K562 (cell line): ENCODE results near the gene TMA7B. TPM values are rescaled to one million over a fixed set of nuclear protein-coding genes. Genes with fewer than 3 reads are reported as not detected.

Source experiments
- ADNP ChIP-seq: fragments of 200-800 bp; sonication (Bioruptor generic); IDR thresholded peaks from 2 replicates; pipeline ENCODE4 v1.6.1; 2016; ENCODE audit warnings: missing genetic modification characterization, missing compliant biosample characterization
- BCOR ChIP-seq: fragments of 450-650 bp; IDR thresholded peaks from 2 replicates; pipeline ENCODE4 v1.6.1; 2016
- ELK1 ChIP-seq: sonication (generic); formaldehyde crosslinking; IDR thresholded peaks from 2 replicates; pipeline ENCODE4 v1.8.1; 2022; ENCODE audit warnings: missing genetic modification reagents
- HDAC2 ChIP-seq: fragments of 450-650 bp; IDR thresholded peaks from 2 replicates; pipeline ENCODE4 v1.6.1; 2016; ENCODE audit warnings: mild to moderate bottlenecking
- KDM4B ChIP-seq, 2 experiments: fragments of 450-650 bp in 1 of 2; sonication (generic) in 1 of 2; IDR thresholded peaks; 2 replicates each; pipeline ENCODE4 v1.6.1; 2016 to 2017; ENCODE audit warnings: borderline replicate concordance in 2 of 2, antibody characterized with exemption in 1 of 2, low read depth in 1 of 2, mild to moderate bottlenecking in 1 of 2
- MECOM ChIP-seq: fragments of 250-450 bp; sonication (Bioruptor Pico); IDR thresholded peaks from 2 replicates; pipeline ENCODE4 v1.8.0; 2022; ENCODE audit warnings: inconsistent platforms
- POLR2G ChIP-seq: fragments of 200-400 bp; formaldehyde crosslinking; IDR thresholded peaks from 2 replicates; pipeline ENCODE4 v1.6.1; 2017; ENCODE audit warnings: low read depth, mild to moderate bottlenecking, antibody characterized with exemption, low read length, moderate library complexity
- PRDM10 ChIP-seq: fragments of 450-650 bp; IDR thresholded peaks from 2 replicates; pipeline ENCODE4 v1.6.1; 2018; ENCODE audit not compliant: partially characterized antibody
- RBM39 ChIP-seq: fragments of 200-400 bp; formaldehyde crosslinking; optimal IDR thresholded peaks from 2 replicates; pipeline ENCODE3; 2018; ENCODE audit warnings: low read depth, low read length
- RCOR1 ChIP-seq, 2 experiments: IDR thresholded peaks; 2 replicates each; pipeline ENCODE4 v1.6.1; 2012; ENCODE audit warnings: low read depth in 2 of 2, low read length in 2 of 2, borderline replicate concordance in 1 of 2, improper control_type of control experiment in 1 of 2
- SMARCA5 ChIP-seq: fragments of 450-650 bp; IDR thresholded peaks from 2 replicates; pipeline ENCODE4 v1.6.1; 2016
- SNRNP70 ChIP-seq: fragments of 200-400 bp; formaldehyde crosslinking; optimal IDR thresholded peaks from 2 replicates; pipeline ENCODE3; 2017; ENCODE audit warnings: low read depth, low read length
- SREBF1 ChIP-seq: fragments of 150-350 bp; IDR thresholded peaks from 2 replicates; pipeline ENCODE4 v1.6.1; 2014; ENCODE audit warnings: antibody characterized with exemption, low read depth, low read length, borderline replicate concordance
- TAF9B ChIP-seq: fragments of 450-650 bp; IDR thresholded peaks from 2 replicates; pipeline ENCODE4 v1.6.1; 2018; ENCODE audit warnings: mild to moderate bottlenecking; ENCODE audit not compliant: partially characterized antibody
- ZNF134 ChIP-seq: fragments of 250-450 bp; sonication (Bioruptor Pico); conservative IDR thresholded peaks from 2 replicates; pipeline ENCODE4 v1.4.0; 2020
- ZNF696 ChIP-seq: fragments of 250-450 bp; sonication (Bioruptor Pico); conservative IDR thresholded peaks from 2 replicates; pipeline ENCODE4 v1.4.0; 2020; ENCODE audit warnings: mild to moderate bottlenecking, moderate library complexity
- polyA plus RNA-seq, 8 experiments: library from polyadenylated mRNA; depleted of rRNA in 4 of 8; stranded (reverse) in 5 of 8; unstranded in 3 of 8; fragments of >200 nt; fragmentation: Nextera tagmentation in 2 of 8; fragmentation: Illumina TruSeq in 1 of 8; extraction: Ambion mirVana in 2 of 8; extraction: Trizol in 1 of 8; gene quantifications; 2 replicates each; pipeline versions ENCODE4 v1.2.1 to v1.2.3, GENCODE V29; 2011 to 2014; ENCODE audit warnings: inconsistent platforms in 1 of 8, missing spikeins in 1 of 8
- total RNA-seq, 7 experiments: library from RNA; depleted of rRNA in 6 of 7; stranded (reverse); fragments of >200 nt in 6 of 7; fragmentation: Illumina TruSeq in 2 of 7; extraction: Trizol in 2 of 7; gene quantifications; 2 replicates each; pipeline versions ENCODE4 v1.2.1 to v1.2.3, GENCODE V29; 2011 to 2021; ENCODE audit warnings: low replicate concordance in 1 of 7
- TF ChIP-seq, protein P1 (sequence below), 3 experiments: fragments of 200-800 bp in 1 of 3; sonication (Bioruptor generic) in 1 of 3; sonication (generic) in 1 of 3; formaldehyde crosslinking in 1 of 3; IDR thresholded peaks; 2 replicates each; pipeline versions ENCODE4 v1.6.1 to v1.8.0; 2016 to 2022; ENCODE audit warnings: mild to moderate bottlenecking in 2 of 3, missing compliant biosample characterization in 2 of 3, missing genetic modification characterization in 2 of 3, missing genetic modification reagents in 1 of 3
- TF ChIP-seq, protein P2 (sequence below), 2 experiments: fragments of 450-650 bp; conservative IDR thresholded peaks; 2 replicates each; pipeline ENCODE4 v1.6.1; 2017; ENCODE audit warnings: mild to moderate bottlenecking in 2 of 2, moderate library complexity in 2 of 2
- TF ChIP-seq, protein P3 (sequence below): sonication (generic); formaldehyde crosslinking; IDR thresholded peaks from 2 replicates; pipeline ENCODE4 v1.8.0; 2022; ENCODE audit warnings: missing genetic modification reagents, mild to moderate bottlenecking, moderate library complexity, borderline replicate concordance

Gene TMA7B
- total and polyA plus RNA-seq, 9 of the 15 experiments (the other 6 are each of a cell fraction or from before 2014, with no cell fraction given), result 5.6 to 14.2 (median 11.8) TPM

DNA sequence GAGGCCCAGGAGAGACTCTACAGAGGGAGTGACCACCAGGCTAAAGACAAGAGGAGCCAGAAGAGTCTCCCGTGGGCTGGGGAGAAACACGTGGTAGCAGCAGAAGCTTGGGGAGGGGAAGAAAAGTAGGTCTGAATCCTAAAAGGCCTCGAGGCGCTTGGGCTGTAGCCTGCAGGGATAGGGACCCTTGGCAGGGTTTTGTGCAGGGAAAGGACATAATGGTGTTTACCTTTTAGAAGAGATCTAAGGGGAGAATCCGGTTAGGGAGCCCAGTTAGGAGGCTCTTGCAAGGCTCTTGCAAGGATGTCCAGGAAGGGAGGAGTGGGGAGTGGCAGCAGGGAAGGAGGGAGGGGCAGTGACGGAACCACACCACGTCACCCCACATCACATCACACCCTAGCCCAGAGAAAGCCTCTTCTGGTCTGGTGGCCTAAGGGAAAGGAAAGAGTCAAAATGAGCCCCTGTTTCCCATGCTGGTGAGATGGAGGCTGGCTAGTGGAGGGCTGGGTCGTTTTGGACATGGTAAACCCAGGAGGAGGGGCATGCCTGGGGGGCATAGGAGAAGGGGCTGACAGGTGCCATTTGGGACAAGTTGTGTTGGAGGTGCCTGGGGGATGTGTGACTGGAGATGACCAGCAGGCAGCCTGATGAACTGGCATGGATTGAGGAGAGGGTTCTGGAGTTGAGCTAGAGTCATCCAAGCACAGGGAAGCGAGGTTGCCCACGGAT lies 28.4 kb downstream of the TMA7B start (continued):
- TF ChIP-seq ELK1 (CRISPR knock-in tag) (no peak), TAF9B (peak; percentile 16), ZNF134 (CRISPR knock-in tag) (no peak), BCOR (no peak), MECOM (CRISPR knock-in tag) (no peak), POLR2G (no peak), KDM4B (IDR thresholded peaks at IDR 0.05; ENCODE audit: borderline replicate concordance in 2 of 2, low read depth in 1 of 2) (no peak), ADNP (tag) (no peak), SNRNP70 (no peak), SMARCA5 (no peak), RBM39 (no peak), PRDM10 (no peak), HDAC2 (no peak), ZNF696 (no peak), SREBF1 (0 out of 2 replicates have a peak, but pooled peaks have one; percentile 60), RCOR1 (IDR thresholded peaks at IDR 0.05; ENCODE audit: borderline replicate concordance in 1 of 2, low read depth in 2 of 2, low read length in 2 of 2) (peak in 1 of 2 experiments; percentile 26; a peak in 1 of 4 replicates)
- TF ChIP-seq, protein P1, sequence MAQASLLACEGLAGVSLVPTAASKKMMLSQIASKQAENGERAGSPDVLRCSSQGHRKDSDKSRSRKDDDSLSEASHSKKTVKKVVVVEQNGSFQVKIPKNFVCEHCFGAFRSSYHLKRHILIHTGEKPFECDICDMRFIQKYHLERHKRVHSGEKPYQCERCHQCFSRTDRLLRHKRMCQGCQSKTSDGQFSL (CRISPR knock-in tag; IDR thresholded peaks at IDR 0.05), result no peak
- TF ChIP-seq, protein P1 (tag; IDR thresholded peaks at IDR 0.05), result no peak
- TF ChIP-seq, protein P2, sequence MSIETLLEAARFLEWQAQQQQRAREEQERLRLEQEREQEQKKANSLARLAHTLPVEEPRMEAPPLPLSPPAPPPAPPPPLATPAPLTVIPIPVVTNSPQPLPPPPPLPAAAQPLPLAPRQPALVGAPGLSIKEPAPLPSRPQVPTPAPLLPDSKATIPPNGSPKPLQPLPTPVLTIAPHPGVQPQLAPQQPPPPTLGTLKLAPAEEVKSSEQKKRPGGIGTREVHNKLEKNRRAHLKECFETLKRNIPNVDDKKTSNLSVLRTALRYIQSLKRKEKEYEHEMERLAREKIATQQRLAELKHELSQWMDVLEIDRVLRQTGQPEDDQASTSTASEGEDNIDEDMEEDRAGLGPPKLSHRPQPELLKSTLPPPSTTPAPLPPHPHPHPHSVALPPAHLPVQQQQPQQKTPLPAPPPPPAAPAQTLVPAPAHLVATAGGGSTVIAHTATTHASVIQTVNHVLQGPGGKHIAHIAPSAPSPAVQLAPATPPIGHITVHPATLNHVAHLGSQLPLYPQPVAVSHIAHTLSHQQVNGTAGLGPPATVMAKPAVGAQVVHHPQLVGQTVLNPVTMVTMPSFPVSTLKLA (conservative IDR thresholded peaks at IDR 0.05), result peak; percentile 32 to 59; a peak in 2 of 4 replicates
- TF ChIP-seq, protein P3, sequence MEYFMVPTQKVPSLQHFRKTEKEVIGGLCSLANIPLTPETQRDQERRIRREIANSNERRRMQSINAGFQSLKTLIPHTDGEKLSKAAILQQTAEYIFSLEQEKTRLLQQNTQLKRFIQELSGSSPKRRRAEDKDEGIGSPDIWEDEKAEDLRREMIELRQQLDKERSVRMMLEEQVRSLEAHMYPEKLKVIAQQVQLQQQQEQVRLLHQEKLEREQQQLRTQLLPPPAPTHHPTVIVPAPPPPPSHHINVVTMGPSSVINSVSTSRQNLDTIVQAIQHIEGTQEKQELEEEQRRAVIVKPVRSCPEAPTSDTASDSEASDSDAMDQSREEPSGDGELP (CRISPR knock-in tag), result no peak
